ENCODE data around the gene PPY.
"Not testable (repeated sequence)": the region's sequence is repeated elsewhere in the genome, so short reads cannot be mapped to it uniquely, and the experiment has no call there.

Gene PPY, protein sequence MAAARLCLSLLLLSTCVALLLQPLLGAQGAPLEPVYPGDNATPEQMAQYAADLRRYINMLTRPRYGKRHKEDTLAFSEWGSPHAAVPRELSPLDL

DNA sequence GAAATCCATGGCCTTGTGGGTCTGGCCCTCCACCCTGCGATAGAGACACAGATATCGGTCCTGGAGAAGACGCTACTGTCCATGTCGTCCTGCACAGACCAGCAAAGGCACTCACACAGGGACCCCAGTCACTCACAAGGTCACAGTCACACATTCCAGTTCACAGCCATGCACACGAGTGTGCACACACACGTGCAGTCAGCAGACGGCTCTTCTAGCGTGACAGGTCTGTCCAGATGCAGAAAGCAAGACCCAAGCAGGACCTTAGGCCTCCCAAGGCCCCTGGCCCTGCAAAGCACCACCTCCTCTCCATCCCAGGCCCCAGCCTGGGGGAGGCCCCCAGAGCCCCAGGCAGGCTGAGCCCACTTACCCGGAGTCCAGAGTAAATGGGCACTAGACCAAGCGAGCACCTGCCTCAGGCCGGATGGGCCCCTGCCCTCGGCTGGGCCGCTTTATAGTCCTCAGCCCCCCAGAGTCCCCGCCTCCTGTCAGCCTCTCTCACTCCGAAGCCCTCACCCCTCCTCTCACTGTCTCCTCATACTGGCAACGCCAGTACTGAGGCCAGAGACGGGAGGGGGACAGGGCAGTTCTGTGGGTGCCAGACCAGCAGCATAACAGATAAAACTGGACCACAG is at the start of gene PPY:
TSS of gene PPY (minus strand) at position 426 of the 635 bp plus-strand sequence. CDS start 822 bp downstream, outside the sequence.
- no peak for DNase-seq

DNA sequence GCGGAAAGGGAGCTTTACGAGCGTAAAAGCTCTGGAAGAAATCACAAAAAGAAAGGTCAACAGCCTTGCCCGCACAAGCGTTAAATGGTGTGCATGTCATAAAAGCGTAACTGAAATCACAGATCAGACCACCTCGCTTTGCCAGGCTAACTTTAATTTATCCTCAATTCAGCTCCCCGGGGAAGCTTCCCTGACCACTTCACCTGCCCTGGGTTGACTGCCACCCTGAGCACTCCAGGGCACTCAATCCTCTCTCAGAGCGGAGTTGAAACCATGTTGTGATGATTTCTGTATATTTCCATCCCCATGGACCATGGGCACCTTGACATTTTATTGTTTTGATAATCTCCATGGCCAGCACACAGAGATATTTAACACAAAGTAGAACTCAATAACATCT is 46.0 kb upstream of the PPY start:
- DNase-seq: no peak

DNA sequence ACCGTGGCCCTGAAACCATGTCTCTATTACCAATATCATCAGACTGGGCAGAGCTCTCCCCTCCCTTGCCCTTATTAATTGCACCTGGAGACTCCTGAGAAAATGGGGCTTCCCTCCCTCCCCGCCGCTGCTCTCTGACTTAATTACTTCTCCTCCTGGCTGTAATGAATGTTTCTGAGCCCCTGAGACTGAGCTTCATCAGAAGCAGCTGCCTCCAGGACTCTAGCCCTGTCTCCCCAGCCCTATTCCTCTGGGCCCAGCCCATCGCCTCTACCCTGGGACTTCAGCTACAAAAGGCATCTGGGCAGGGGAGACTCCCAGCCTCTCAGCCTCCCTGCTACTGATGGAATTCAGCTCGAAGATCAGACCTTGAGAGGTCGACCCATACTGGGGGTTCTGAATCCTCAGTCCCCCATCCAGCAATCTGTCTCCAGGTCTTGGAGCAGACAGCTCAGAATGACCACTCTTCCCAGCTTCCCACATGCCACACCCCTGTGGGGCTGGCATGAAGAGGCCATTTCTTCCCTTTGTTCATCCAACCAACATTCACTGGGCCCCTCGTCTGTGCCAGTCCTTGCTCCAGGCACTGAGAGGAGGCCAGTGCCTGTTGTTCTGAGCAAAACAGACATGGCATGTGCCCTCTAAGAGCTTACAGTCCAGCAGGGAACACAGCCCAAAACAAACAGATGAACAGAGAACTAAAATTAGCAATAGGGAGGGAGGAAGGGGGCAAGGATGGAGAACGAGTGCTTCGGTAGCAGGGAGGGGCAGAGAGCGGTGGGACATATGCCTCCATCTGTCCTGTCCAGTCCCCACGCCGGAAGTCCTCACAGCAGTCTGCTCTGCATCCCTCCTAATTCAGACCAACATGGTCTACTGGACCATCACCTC is 45.1 kb upstream of the PPY start:
- DNase-seq: no peak

DNA sequence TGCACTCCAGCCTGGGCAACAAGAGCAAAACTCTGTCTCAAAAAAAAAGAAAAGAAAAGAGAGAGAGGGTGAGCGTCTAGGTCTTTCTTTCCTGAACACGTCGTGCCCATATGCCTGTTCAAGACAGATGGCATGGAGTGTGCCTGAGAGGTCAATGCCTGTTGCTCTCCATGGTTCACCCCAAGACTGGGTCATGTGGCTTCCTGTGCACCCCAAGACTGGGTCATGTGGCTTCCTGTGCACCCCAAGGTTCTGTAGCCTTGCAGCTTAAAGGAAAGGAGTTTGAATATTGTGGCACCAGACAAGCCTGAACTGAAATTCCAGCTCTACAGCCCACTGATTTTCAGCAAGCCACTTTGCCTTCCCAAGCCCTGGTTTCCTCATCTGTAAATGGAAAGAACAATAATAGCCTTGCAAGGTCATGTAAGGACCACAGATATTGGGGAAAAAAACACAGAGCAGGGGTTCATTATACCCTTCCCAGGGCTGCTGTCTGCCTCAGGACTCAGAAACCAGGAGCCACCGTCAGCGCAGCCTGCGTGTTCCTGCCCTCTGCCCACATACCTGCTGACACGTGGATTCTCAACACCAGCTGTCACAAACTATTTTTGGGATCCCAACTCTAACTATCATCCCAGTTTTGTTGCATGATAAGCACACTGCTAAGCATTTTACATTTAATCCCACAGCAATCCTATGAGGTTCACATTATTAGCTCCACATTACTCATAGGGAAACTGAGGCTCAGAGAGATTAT is 44.1 kb upstream of the PPY start:
- no peak for DNase-seq

DNA sequence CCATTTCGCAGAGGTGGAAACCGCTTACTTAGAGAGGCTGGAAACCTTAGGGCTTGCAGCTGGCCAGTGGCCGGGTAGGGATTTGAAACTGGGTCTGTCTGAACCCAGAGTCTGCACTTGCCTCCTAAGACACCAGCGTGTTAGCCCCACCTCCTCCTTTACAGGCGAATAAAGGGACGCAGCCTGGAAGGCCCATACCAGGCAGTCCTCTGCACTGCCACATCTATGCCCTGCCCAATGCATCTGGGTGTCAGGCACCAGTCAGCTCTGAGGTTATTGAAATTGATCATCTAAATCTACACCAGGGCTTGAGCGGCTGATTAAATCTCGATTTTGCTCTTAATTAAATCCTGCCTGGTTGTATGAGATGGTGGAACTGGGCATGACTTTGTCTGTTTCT is 42.2 kb upstream of the PPY start:
- DNase-seq: no peak

DNA sequence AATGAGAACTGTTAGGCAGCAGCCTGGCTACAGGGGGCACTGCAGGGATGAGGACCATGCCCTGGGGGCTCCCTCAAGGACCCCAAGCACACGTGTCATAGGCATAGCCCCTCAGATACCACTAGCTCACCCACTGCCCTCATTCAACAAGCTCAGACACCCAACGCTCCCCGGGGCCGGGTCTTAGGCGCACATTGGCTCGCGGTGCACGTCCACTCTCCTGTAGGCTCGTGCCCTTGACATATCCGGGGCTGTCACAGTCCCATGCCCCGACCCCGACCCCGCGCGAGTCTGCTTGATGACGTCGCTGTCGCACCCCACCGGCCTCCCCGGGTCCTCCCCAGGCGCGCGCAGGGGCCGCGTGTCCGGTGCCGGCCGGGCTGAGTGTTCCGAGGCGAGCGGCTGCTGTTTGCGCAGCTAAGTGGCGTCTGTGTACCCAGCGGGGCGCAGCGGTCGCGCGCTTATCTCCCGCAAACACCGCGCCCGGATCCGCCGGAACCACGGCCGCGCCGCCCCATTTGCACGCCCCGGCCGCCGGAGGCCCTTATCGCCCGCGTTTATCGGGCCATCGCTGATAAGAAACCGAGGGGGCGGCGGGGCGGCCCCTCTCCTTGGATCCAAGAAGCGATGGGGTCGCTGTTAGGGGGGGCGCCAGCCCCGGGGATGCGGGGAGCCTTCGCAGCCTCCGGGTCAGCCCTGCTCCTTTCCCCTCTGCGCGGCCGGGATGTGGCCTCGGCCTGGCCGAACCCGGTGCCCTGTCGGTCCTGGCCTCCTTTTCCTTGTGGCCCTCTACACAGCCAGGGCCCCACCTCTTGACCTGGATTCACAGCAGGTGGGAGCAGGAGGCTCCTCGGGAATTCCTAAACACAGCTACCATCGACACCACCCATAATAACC is 41.5 kb upstream of the PPY start:
- DNase-seq: no peak

DNA sequence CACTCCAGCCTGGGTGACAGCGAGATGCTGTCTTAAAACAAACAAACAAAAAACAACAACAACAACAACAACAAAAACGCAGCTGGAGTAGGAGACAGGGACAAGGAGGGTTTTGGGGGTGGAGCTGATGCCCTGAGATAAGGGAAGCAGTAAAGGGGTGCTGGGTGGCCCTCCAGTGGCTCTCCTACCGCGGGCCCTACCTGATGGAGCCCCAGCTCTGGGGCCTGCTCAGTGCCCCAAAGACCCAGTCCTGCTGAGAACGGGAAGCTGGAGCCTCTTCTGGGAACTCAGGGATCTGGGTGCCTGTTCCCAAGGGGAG is 40.9 kb upstream of the PPY start:
- no peak for DNase-seq

DNA sequence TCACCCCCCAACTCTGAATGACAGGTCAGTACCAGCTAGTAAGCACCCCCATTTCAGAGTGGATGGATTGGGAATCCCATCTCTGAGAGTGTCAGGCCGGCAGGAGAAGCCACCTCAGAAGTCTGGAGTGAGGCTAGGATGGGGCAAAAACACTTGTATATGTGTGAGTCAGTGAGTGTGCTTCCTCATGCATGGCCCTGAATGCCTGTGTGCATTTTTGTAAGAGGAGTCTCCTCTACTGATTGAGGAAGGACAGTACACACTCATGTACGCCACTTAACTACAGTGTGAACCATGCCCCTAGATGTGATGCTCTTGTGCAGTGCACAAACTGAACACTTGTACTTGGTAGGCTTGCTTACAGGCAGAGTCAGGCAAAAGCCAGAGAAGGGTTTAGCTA is 39.9 kb upstream of the PPY start:
- DNase-seq: no peak

DNA sequence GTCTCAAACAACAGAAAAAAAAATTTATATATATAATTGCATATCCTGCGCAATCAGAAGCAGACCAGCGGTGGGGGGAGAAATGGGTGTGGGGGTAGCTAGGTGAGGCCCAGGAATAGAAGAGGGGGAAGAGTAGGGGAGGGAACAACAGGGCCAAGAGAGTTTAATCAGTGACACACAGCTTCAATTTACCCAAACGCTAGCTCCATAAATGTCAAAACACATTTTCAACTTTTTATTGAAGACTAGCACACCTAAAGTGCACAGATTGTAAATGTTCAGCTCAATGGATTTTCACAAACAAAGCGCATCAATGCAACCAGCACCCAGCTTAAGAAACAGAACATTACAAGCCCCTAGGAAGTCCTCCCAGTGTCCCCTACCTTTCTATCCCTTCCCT is 37.4 kb upstream of the PPY start:
- no peak for DNase-seq

DNA sequence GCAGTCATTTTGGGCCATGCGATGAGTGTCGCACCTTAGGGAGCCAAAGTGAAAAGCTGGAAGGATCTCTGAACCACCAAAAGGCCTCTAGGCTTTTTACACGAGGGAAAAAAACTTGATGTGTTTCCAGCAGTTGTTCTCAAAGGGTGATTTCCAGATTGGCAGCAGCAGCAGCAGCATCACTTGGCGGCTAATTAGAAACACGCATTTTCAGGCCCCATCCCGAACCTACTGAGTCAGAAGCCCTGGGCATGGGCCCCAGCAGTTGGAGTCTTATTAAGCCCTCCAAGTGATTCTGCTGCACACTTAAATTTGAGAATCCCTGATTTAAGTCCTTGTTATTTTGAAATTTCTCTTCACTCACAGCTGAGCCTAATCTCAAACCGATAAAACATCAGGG is 36.7 kb upstream of the PPY start:
- DNase-seq: no peak

DNA sequence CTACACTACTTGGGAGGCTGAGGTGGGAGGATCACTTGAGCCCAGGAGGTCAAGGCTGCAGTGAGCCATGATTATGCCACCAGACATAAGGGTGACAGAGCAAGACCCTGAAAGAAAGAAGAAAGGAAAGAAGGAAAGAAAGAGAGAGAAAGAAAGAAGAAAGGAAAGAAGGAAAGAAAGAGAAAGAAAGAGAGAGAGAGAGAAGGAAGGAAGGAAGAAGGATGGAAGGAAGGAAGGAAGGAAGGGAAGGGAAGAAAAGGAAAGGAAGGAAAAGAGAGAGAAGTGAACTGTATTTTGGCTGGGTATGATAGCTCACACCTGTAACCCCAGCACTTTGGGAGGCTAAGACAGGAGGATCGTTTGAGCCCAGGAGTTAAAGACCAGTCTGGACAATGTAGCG is 35.8 kb upstream of the PPY start:
- no peak for DNase-seq

DNA sequence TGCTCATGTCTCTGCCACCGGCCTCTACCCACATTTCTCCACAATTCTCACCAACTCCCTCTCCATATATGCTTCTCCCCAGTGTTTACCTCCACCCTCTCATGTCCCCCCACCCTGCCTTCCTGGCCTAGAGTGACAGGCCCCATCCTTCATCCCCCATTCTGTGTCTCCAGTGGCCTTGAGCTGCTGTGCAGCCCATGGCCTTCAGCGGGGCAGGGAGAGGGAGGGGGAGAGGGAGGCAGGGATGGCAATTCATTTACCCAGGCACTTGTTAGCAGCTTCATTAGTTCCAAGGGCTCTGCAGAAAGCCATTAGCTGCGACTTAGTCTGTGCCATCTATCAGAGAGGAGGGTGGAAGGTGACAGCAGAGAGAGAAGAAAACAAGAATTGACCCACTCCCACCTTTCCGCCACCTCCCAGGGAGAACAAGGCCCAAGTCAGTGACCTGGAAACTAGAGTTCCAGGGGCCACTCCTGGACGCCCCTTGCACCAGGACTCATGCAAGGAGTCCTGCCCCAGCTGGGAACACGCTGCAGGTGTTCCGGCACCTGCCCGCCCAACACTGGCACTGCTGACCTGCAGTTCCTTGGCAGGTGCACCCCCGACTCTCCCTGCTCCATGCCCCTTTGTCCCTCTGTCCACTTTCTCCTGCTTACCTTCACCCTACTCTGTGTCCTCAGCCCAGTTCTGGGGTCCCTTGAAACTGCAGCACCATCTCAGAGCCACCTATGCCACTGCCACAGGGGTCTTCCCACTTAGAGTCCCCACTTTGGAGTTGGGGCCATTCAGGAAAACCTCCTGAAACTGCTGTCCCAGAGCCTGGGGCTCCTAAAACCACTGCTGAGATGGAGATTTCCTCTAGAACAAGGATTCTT is 34.9 kb upstream of the PPY start:
- no peak for DNase-seq

DNA sequence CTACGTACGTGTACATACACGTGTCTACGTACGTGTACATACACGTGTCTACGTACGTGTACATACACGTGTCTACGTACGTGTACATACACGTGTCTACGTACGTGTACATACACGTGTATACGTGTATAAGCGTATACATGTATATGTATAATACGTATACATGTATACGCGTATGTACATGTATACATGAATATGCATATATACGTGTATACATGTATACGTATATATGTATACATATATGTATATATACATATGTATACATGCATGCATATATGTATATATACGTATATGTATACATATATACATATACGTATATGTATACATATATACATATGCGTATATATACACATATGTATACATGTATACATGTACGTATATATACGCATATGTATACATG is 33.6 kb upstream of the PPY start:
- no peak for DNase-seq

DNA sequence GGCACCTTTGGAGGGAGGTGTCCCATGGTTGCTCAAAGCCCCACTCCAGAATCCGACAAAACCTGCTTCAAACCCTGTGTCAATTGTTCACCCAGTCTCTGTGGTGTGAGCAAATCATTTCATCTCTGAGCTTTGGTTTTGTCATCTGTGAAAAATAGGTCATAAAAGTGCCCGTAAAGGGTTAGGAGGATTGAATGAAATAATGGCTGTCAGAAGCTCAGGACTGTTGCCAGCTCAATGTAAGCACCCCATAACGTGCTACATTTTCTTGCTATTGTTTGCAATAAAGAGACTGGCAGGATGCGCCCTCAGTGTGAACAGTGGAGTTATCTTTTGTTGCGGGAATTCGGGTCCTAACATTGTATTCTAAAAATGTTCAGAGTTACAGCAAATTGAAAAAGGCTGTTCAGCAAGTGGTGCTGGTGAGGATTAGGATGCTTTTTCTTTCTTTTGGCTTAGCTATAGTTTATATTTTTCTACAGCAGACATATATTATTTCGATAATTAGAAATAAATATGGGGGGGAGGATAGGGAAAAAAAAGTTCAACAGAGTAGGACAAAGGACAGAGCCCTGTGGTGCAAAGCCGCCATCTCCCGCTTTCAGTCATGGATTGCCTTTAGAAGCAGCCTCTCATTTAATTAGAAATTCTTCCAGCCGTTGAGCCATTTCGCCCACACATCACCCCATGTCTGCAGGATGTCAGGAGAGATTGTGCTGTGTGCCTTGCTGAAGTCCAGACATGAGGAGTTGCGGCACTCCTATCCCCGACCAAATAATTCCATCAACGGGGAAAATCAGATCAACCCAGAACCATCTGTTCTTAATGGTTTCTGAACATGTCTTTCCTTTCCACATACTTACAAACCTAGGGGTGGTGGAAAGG is 32.3 kb upstream of the PPY start:
- DNase-seq: no peak

DNA sequence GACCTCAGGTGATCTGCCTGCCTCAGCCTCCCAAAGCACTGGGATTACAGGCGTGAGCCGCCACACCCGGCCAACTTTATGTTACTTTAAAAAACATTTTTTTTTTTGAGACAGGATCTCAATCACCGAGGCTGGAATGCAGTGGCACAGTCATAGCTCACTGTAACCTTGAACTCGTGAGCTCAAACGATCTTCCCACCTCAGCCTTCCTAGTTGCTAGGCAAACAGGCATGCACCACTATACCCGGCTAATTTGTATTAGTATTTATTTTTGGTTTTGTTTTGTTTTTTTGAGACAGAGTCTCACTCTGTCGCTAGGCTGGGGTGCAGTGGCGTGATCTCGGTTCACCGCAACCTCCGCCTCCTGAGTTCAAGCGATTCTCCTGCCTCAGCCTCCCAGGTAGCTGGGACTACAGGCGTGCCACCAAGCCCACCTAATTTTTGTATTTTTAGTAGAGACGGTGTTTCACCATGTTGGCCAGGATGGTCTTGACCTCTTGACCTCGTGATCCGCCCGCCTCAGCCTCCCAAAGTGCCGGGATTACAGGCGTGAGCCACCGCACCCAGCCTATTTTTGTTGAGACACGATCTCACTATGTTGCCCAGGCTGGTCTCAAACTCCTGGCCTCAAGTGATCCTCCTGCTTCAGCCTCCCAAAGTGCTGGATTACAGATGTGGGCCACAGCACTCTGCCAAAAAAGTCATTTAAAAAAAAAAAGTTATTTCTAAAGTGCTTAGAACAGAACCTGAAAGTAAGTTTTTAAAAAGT is 30.4 kb upstream of the PPY start:
- DNase-seq: not testable (repeated sequence)

DNA sequence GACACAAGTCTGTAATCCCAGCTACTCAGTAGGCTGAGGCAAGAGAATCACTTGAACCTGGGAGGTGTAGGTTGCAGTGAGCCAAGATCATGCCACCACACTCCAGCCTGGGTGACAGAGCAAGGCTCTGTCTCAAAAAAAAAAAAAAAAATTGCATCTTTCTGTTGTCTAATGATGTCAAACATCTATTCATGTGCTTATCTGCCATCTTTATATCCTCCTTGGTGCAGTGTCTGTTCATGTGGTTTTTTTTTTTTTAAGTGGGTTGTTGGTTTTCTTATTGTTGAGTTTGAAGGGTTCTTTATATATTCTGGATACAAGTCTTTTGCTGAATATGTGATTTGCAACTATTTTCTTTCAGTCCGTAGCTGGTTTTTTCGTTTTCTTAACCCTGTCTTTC is 29.2 kb upstream of the PPY start:
- not testable (repeated sequence) for DNase-seq

DNA sequence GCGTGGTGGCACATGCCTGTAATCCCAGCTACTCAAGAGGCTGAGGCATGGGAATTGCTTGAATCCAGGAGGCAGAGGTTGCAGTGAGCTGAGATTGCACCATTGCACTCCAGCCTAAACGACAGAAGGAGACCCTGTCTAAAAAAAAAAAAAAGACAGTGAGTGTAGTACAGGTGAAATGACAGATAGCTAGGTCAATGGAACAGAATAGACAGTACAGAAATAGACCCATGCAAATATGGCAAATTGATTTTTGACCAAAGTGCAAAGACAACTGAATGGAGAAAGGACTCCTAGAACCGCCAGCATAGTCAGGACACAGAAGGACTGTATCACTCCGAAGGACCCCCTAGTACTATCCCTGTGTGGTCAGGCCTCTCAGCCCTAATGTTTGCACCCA is 28.1 kb upstream of the PPY start:
- no peak for DNase-seq

DNA sequence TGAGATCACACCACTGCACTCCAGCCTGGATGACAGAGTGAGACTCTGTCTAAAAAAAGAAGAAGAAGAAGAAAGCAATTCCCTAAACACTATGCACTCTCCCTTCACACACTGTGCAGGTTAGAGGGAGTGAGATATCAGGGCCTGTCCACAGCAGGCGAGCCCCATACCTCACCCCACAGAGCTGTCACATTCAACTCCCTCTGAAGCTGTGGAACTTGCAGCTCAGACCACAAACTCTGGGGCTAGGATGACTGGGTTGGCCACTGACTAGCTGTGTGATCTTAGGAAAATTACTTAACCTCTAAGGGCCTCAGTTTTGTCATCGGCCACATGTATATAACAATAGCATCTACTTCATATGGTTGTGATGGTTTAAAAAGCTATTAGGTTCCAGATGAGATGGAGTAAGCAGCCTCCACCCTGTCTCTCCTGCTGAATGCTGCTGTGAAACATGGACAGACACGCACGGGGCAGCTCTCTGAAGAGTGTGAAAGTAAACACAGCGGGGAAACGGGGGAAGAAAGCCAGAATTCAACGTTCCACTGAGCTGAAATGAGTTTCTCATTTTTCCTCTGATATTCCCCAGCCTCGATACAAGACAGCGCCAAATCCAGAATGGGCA is 25.1 kb upstream of the PPY start:
- DNase-seq: no peak

DNA sequence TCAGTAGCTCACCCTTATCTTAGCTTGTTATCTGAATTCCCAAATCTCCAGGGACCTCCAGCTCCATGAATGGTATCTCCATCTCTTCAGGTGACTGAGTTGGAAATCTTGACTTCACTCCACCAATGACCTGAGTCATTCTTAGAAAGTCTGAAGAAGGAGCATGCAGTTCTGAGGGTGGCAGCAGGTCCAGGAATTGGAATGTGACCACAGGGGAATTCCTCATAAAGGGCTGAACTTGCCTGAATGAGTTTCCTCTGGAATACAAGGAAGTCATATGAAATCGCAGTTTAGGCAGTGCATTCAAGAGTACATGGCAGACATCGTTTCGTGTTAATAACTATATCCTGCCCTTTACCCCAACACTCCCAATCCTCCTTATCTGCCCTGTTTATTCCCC is 24.0 kb upstream of the PPY start:
- no peak for DNase-seq

Data from activated gamma-delta T cell treated with Interleukin-2 at 50 U/mL for 16 hours (primary cell).